Osteocyte (in vitro differentiated cells): Measurements from ENCODE around the gene UFD1. TPM values are rescaled to one million over a fixed set of nuclear protein-coding genes. Genes with fewer than 3 reads are reported as not detected.

Experiments used
- DNase-seq: peaks from one replicate; pipeline ENCODE4 v3.0.0; 2021; ENCODE audit warnings: mixed read lengths; ENCODE audit not compliant: unreplicated experiment; ENCODE audit errors: extremely low spot score
- H3K27ac Mint-ChIP-seq: one replicate; pipeline ENCODE4 v1.8.0; 2021; ENCODE audit warnings: mild to moderate bottlenecking, mixed read lengths; ENCODE audit not compliant: unreplicated experiment
- H3K27me3 Mint-ChIP-seq: one replicate; pipeline ENCODE4 v1.8.0; 2021; ENCODE audit warnings: mixed read lengths; ENCODE audit not compliant: unreplicated experiment
- H3K36me3 Mint-ChIP-seq: one replicate; pipeline ENCODE4 v1.8.0; 2021; ENCODE audit warnings: mixed read lengths; ENCODE audit not compliant: unreplicated experiment
- H3K4me1 Mint-ChIP-seq: one replicate; pipeline ENCODE4 v1.8.0; 2021; ENCODE audit warnings: mixed read lengths; ENCODE audit not compliant: unreplicated experiment
- H3K4me3 Mint-ChIP-seq: one replicate; pipeline ENCODE4 v1.8.0; 2021; ENCODE audit warnings: mild to moderate bottlenecking, moderate library complexity, mixed read lengths; ENCODE audit not compliant: unreplicated experiment
- H3K9me3 Mint-ChIP-seq: one replicate; pipeline ENCODE4 v1.8.0; 2021; ENCODE audit warnings: mixed read lengths; ENCODE audit not compliant: unreplicated experiment
- total RNA-seq: library from RNA; stranded (reverse); gene quantifications from 2 replicates; pipeline ENCODE4 v1.2.1, GENCODE V29; 2021
- TF ChIP-seq, protein P1 (sequence below): fragments of 200-600 bp; sonication (generic); IDR thresholded peaks from 2 replicates; pipeline ENCODE4 v1.5.0; 2021; ENCODE audit warnings: antibody characterized with exemption, mild to moderate bottlenecking, moderate library complexity

UFD1 gene
- total RNA-seq, 1 donor from 2014 or later: 72.5 TPM

DNA sequence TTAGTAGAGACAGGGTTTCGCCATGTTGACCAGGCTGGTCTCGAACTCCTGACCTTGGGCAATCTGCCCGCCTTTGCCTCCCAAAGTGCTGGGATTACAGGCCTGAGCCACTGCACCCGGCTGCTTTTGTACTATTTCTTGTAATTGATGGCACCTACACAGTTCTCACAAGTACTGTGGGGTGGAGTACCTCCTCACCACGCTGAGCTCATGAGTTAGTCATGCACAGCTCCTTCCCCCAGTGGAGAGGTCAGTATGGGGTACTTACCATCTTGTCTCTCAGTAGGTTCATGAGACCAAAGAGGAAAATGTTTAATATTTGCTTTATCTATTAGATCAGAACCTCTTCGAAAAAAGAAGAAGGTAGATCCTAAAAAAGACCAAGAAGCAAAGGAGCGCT lies 44.6 kb downstream of the UFD1 start:
- H3K4me1 Mint-ChIP-seq: peaks cover 32% of the 10 kb centered on the region
- H3K4me3 Mint-ChIP-seq: peak overlapping the region; percentile 42
- H3K27ac Mint-ChIP-seq: no peak overlapping the region
- DNase-seq: no peak
- TF ChIP-seq, protein P1, sequence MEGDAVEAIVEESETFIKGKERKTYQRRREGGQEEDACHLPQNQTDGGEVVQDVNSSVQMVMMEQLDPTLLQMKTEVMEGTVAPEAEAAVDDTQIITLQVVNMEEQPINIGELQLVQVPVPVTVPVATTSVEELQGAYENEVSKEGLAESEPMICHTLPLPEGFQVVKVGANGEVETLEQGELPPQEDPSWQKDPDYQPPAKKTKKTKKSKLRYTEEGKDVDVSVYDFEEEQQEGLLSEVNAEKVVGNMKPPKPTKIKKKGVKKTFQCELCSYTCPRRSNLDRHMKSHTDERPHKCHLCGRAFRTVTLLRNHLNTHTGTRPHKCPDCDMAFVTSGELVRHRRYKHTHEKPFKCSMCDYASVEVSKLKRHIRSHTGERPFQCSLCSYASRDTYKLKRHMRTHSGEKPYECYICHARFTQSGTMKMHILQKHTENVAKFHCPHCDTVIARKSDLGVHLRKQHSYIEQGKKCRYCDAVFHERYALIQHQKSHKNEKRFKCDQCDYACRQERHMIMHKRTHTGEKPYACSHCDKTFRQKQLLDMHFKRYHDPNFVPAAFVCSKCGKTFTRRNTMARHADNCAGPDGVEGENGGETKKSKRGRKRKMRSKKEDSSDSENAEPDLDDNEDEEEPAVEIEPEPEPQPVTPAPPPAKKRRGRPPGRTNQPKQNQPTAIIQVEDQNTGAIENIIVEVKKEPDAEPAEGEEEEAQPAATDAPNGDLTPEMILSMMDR: no peak
- H3K9me3 Mint-ChIP-seq: no peaks in the 10 kb centered on the region
- H3K27me3 Mint-ChIP-seq: no peaks in the 10 kb centered on the region
- peaks cover 11% of the 10 kb centered on the region for H3K36me3 Mint-ChIP-seq

DNA sequence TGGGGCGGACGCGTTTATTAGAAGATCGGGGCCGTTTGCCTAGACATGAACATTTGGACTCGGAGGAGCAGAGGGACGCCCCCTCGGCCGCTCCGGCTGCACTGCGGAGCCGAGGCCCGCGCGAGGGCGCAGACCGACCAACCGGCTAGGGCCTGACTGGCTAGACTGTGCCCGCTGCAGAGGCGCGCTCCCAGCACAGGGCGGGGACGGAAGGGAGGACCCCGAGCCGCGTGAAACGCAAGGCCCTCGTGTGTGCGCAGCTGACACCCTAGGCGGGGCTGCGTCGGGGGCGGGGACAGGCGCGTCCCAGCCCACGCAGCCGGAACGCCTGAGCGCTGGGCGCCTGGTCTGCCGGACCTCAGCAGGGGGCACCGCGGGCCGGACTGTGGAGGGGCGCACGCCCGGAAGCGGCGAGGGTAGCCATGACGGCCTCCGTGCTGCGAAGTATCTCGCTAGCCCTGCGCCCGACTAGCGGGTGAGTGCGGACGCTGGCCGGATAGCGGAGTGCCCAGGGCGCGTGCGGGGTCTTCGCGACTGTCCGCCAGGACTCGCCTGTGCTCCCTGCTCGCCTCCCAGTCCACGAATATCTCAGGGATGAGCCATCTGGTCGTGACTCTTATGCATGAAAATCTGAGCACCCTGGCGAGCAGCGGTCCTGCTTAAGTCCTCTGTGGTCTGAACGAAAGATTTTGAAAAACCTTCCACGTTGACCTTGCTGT lies 46.7 kb downstream of the UFD1 start, which contains the start of gene MRPL40:
TSS of gene MRPL40 (plus strand) at position 413 of the 719 bp plus-strand sequence. CDS start at position 423, 10 bp downstream.
- peak within 1 kb of the TSS; percentile 89 for H3K4me3 Mint-ChIP-seq
- H3K27me3 Mint-ChIP-seq: no peaks in the 10 kb centered on the region
- peaks cover 11% of the 10 kb centered on the region for H3K36me3 Mint-ChIP-seq
- H3K4me1 Mint-ChIP-seq: peaks cover 39% of the 10 kb centered on the region
- H3K9me3 Mint-ChIP-seq: no peaks in the 10 kb centered on the region
- H3K27ac Mint-ChIP-seq: peak within 1 kb of the TSS; percentile 95
- DNase-seq: peak; percentile 98
- TF ChIP-seq, protein P1: no peak

DNA sequence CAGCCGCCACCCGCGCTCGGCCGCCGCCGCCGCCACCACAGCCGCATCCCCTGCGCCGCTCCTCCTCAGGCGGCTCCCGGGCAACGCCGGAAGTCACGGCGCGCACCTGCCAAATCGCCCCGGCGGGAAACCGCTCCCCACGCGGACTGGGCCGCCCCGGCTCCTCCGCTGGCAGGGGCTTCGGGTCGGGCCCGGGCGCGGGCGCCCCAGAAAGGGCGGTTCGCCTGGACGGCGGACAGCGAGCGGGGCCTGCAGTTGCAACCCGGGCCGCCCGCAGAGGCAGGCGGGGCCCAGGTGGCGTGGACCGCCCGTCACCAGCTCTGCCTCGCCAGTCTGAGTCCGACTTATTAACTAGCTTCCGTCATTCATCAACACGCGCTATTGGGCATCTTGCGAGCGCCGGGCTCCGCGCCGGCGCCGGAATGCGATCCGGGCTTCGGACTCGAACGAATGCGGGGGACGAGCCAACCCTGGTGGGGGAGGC lies 47.3 kb downstream of the UFD1 start, which contains the start of gene HIRA:
TSS of gene HIRA (minus strand) at position 85 of the 484 bp plus-strand sequence. CDS start 257 bp downstream, outside the sequence.
- DNase-seq: peak; percentile 93
- Mint-ChIP-seq H3K4me3 (peak within 1 kb of the TSS; percentile 89), H3K36me3 (peaks cover 13% of the 10 kb centered on the region), H3K9me3 (no peaks in the 10 kb centered on the region), H3K27ac (peak within 1 kb of the TSS; percentile 95), H3K27me3 (no peaks in the 10 kb centered on the region), H3K4me1 (peaks cover 39% of the 10 kb centered on the region)
- TF ChIP-seq, protein P1: no peak

DNA sequence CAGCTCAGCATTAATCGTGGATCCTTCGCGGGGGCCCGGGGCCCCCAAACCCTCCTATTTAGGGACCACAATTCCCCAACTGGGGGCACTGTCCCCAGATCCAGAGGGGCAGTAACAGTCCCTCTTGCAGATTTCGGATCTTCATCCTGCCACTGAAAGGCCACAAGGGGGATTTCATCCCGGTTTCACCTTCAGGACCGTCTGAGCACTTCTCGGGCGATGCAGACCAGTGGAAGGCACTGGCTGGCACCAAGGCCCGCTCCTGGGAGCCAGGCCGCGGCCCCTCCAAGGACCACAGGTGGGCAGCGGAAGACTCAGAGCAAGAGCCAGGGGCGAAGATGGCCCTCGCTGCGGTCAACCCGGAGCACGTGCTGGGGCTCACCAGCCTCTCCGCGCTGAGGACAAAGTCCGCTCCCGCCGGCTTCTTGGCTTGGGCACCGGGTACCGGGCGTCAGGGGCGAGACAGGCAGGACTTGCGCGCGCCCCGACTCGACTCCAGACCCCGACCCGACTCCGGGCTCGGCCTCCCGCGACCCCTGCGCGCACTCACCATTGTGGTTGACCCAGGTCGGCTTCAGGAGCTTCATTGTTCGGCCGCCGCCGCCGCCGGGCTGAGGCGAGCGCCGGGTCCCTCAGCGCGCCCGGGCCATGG lies 48.0 kb downstream of the UFD1 start:
- TF ChIP-seq, protein P1: peak; percentile 30
- Mint-ChIP-seq H3K4me1 (peaks cover 39% of the 10 kb centered on the region), H3K27ac (peak overlapping the region; percentile 83), H3K4me3 (peak overlapping the region; percentile 83), H3K9me3 (no peaks in the 10 kb centered on the region), H3K36me3 (peaks cover 11% of the 10 kb centered on the region), H3K27me3 (no peaks in the 10 kb centered on the region)
- no peak for DNase-seq
